ENCODE results near the gene EXOSC5.
"Not testable (repeated sequence)": the region's sequence is repeated elsewhere in the genome, so short reads cannot be mapped to it uniquely, and the experiment has no call there.

EXOSC5 gene

GRCh38 chr19:41426116-41426841, 29.1 kb upstream of the EXOSC5 start:
- DNase-seq: no peak

DNA sequence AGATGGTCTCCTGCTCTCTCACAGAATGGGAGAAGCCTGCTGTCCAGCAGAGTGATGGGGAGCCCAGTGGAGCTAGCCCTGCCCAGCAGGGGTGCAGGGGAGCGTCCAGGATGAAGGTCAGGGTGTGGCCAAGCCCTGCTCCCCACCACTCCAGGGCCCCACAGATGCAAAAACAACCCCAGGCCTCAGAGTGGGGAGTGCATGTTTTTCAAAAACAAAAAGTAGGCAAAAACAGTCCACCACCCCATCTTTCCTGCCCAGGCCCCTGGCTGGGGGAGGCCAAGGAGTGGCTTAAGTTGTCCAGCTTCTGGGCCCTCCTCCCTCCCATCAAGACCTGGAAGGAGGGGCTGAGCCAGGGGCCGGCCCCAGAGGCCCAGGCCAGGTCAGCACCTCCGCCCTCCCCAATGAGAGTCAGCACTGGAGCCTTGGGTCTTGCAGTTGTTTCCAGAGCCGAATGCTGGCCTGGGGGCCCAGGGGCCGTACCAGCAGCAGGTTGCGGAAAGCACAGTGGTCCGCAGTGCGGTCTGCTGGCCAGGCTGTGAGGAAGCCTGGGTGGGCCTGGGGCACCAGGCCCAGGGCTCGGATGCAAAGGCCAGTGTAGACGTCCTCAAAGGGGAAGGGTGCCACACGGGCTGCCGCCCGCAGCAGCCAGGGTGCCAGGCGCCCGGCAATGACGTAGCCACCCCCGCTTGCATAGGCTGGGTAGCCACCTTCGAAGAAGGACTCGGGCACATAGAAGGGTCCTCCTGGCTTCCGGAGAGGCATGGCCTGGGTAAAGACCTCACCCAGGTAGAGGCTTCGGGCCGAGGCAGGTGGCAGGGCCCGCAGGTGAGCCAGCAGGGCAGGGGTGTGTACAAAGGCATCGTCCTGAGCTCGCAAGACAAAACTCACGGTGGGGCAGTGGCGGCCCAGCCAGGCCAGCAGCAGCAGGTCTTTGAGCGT, 28.3 kb upstream of the EXOSC5 start:
- no peak for DNase-seq

GRCh38 chr19:41424335-41425173, 27.4 kb upstream of the EXOSC5 start:
- DNase-seq: no peak

- no peak for DNase-seq
These were observed 25.8 kb upstream of the EXOSC5 start for GRCh38 chr19:41422955-41423354.

- no peak for DNase-seq
These were observed 25.3 kb upstream of the EXOSC5 start for GRCh38 chr19:41422456-41422855.

DNA sequence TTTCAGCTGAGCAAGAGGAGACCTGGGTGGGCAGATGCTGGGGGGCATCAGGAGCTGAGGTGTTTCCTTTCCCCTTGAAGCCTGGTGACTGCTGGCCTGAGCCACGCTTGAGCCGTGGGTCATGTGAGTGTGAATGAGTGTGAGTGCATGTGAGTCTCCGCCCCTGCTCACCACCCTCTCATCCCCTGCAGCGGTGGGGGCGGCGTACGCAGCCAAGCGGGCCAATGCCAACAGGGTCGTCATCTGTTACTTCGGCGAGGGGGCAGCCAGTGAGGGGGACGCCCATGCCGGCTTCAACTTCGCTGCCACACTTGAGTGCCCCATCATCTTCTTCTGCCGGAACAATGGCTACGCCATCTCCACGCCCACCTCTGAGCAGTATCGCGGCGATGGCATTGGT, 24.8 kb upstream of the EXOSC5 start:
- DNase-seq: no peak

DNA sequence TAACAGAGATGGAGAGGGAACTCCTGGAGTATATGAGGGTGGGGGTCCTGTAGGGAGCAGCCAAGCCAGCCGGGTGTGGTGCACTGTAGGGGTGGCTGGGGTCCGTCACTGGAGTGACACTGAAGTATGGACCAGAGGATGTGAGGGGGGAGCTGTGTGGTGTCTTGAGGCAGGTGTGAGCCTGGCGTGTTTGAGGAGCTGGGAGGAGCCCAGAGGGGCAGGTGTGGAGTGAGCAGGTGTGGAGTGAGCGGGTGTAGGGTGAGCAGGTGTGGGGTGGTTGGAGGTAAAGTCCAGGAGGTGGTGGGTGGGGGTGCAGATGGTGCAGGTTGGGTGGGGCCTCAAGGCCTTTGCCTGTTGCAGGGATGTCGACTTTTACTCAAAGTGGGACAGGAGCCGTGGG, 24.2 kb upstream of the EXOSC5 start:
- DNase-seq: peak; percentile 58

DNA sequence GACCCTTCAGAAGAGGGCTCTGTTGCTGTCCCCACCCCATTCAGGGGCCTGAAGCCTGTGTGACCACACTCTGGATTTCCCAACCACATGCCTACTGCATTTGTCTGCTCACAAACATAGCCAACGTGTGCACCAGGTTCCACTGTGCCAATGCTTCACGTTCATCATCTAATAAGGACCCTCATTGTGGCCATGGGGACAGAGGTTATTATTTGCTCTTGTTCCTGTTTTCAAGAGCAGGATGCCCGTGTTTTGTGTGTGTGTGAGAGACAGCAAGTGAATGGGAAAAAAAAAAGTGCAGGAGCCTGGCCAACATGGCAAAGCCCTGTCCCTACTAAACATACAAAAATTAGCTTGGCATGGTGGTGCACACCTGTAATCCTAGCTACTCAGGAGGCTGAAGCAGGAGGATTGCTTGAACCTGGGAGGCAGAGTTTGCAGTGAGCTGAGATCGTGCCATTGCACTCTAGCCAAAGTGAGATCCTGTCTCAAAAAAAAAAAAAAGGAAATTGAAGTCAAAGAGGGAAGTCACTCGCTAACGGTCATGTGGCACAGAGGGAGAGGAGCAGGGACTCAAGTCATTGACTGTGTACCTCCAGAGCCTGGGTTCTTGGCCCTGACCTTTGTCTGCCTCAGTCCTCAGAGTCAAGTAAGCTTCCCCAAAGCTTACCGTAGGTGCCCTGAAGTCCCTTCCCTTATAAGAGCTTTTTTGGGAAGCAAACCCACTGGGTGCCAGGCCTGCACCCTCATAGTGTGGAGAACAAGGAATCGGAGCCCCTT, 23.1 kb upstream of the EXOSC5 start:
- DNase-seq: no peak

- peak; percentile 9 for DNase-seq
These were observed 19.1 kb upstream of the EXOSC5 start for GRCh38 chr19:41416194-41416674.

GRCh38 chr19:41415154-41415571, 18.0 kb upstream of the EXOSC5 start:
- peak; percentile 98 for DNase-seq

GRCh38 chr19:41414461-41414860, 17.3 kb upstream of the EXOSC5 start:
- peak; percentile 53 for DNase-seq

- DNase-seq: no peak
These were observed 16.8 kb upstream of the EXOSC5 start for GRCh38 chr19:41413947-41414346.

- DNase-seq: no peak
These were observed 15.8 kb upstream of the EXOSC5 start for GRCh38 chr19:41412953-41413352.

GRCh38 chr19:41411968-41412265, 14.8 kb upstream of the EXOSC5 start:
- no peak for DNase-seq

GRCh38 chr19:41411100-41411967, 14.2 kb upstream of the EXOSC5 start:
- no peak for DNase-seq

GRCh38 chr19:41410336-41411054, 13.3 kb upstream of the EXOSC5 start:
- no peak for DNase-seq

- peak; percentile 30 for DNase-seq
These were observed 12.1 kb upstream of the EXOSC5 start for GRCh38 chr19:41409288-41409687.

DNA sequence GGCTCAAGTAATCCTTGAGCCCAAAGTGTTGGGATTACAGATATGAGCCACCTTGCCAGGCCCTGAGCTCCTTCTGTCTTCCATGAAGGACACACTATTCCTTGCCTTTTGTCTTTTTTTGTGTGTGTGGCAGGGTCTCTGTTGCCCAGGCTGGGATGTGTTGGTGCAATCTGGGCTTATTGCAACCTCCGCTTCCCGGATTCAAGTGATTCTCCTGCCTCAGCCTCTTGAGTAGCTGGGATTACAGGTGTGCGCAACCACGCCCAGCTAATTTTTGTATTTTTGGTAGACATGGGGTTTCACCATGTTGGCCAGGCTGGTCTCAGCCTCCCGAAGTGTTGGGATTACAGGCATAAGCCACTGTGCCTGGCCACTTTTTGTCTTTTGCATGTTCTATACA, 11.7 kb upstream of the EXOSC5 start:
- DNase-seq: not testable (repeated sequence)

GRCh38 chr19:41408256-41408655, 11.1 kb upstream of the EXOSC5 start:
- peak; percentile 11 for DNase-seq

DNA sequence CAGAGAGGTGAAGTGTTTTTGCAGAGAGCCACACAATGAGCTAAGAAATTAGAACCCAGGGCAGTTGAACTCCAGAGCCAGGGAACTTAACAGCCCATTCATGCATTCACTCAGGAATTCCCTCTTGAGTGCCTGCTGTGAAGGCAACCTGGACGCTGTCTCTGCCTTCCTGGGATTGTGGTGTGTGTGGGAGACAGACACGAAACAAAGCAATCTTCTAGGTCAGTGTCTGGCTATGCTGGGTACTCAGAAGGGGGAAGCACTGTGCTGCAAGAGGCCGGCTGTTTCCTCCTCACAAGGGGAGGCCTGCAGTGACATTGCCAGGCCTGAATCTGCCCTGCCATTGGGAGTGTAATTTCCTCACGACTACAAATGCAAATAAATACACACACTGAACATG, 10.1 kb upstream of the EXOSC5 start:
- peak; percentile 77 for DNase-seq

- no peak for DNase-seq
These were observed 8.6 kb upstream of the EXOSC5 start for GRCh38 chr19:41405776-41406175.

Measured in DMS79 treated with DMSO at 0.1 percent for 48 hours (cell line).